ENCODE measurements around the gene ALPK1.
"Not testable (repeated sequence)": the region's sequence is repeated elsewhere in the genome, so short reads cannot be mapped to it uniquely, and the experiment has no call there.

Gene ALPK1

GRCh38 chr4:112284662-112285411, 12.3 kb upstream of the ALPK1 start:
- no peak for DNase-seq

DNA sequence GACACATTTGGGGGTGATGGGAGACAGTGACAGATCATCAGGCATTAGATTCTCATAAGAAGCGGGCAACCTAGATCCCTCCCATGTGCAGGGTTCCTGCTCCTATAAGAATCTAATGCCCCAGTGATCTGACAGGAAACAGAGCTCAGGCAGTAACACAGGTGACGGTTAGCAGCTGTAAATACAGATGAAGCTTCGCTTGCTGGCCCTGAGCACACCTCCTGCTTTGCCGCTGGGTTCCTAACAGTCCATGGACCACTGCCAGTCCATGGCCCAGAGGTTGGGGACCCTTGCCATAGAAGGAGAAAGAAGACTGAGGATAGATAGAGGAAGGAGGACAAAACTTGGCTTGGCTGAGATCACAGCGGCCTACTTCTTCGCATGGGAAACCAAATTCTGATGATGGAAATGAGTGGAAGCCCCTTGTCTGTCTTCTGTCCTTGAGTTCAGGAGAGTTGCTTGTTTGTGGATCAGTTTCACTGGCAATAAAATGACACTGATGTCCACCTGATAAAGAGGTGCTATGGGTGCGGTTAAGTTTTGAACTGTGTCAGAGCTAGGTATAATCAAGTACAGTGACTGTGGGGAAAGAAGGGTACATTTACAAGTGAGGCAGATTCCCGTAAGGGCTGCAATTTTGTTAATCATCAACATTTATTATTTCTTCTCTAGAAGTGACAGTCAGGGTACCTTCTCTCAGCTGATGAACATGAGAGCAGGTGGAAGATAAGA, 9.7 kb upstream of the ALPK1 start:
- no peak for DNase-seq

GRCh38 chr4:112288455-112288854, 8.7 kb upstream of the ALPK1 start:
- no peak for DNase-seq

DNA sequence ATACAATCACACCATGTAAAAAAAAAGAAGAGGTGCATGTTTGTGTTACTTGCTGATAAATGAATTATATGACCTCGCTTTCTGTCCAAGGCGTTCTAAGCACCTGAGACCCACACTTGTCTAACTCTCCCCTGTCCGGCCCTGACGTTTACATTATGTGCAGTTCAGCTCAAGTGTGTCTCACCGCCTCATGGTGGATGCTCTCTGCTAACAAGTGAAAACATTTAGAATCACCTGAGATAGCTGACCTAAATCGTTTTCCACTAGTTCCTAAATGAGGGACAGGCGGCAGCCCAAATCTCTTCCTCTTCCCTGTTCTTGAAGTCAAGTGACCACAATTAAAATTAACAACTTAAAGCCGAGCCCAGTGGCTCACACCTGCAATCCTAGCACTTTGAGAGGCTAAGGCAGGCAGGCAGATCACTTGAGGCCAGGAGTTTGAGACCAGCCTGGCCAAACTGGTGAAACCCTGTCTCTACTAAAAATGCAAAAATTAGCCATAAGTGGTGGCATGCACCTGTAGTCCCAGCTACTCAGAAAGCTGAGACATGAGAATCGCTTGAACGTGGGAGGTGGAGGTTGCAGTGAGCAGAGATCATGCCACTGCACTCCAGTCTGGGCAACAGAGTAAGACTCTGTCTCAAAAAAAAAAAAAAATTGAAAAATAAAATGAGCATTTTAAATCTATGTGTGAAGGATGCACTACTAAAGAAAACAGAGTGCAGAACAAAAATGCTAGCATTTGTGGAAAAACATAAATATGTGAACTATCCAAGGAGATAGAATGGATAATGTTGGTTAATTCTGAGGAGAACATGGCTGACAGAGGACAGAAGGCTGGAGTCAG, 7.5 kb upstream of the ALPK1 start:
- no peak for DNase-seq

DNA sequence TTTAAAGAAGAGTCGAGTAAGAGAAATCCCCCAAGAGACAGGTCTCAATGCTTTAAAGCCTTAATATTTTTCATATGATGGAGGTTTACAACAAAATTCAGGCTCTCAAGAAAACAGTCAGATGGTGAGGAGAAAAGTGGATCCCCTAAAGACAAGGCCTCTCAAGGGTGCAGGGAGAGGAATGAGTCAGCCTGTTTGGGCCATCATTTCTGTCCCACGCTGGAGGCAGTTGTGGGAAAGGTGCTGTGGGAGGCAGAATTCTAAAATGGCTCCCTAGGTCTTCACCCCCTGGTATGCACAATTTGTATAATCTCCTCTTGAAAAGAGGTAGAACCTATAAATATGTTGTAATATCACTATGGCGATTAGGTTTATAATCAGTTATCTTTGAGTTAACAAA, 6.8 kb upstream of the ALPK1 start:
- DNase-seq = no peak

- no peak for DNase-seq
Observed at GRCh38 chr4:112299721-112300120, 2.6 kb downstream of the ALPK1 start.

- no peak for DNase-seq
Observed at GRCh38 chr4:112302320-112303274, 5.4 kb downstream of the ALPK1 start.

DNA sequence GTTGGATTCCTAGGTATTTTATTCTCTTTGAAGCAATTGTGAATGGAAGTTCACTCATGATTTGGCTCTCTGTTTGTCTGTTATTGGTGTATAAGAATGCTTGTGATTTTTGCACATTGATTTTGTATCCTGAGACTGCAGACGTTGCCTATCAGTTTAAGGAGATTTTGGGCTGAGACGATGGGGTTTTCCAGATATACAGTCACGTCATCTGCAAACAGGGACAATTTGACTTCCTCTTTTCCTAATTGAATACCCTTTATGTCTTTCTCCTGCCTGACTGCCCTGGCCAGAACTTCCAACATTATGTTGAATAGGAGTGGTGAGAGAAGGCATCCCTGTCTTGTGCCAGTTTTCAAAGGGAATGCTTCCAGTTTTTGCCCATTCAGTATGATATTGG, 8.3 kb downstream of the ALPK1 start:
- DNase-seq = not testable (repeated sequence)

DNA sequence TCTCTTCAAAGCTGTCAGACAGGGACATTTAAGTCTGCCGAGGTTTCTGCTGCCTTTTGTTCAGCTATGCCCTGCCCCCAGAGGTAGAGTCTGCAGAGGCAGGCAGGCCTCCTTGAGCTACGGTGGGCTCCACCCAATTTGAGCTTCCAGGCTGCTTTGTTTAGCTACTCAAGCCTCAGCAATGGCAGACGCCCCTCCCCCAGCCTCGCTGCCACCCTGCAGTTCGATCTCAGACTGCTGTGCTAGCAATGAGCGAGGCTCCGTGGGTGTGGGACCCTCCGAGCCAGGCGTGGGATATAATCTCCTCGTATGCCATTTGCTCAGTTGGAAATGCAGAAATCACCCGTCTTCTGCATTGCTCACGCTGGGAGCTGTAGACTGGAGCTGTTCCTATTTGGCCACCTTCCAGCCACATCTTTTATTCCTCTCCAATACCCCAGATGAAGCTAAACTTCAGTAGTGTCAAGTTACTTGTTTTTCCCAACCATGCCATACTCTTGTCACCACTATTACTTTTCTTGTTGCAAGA, 12.2 kb downstream of the ALPK1 start:
- peak; percentile 56 for DNase-seq

GRCh38 chr4:112311516-112311915, 14.3 kb downstream of the ALPK1 start:
- no peak for DNase-seq

DNA sequence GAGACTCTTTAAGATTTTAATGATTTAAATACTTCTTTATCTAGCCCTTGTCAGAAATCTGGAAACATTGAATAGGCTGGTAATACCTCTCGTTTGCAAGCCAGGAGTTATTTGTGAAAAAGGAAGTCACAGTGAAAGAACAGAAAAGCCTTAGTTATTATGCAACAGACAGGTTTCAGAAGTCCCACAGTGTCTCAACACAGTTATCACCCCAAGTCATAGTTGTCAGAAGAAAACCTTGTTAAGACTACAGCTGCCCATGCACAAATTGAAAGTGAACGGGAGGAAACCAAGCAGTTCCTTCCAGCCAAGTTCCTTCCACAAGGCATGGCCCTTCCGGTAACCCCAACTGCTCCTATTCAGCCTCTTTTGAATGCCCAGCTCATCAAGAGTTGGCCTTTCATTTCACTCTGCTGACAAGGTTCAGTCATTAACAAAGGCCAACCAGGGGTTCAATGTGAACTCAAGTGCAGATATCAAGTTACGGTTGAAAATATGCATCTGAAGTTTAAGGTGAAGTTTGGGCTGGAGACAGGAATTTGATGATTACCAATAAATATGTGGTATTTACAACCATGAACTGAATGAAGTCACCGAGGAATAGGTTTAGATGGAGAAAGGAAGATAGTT, 15.6 kb downstream of the ALPK1 start:
- DNase-seq = no peak

DNA sequence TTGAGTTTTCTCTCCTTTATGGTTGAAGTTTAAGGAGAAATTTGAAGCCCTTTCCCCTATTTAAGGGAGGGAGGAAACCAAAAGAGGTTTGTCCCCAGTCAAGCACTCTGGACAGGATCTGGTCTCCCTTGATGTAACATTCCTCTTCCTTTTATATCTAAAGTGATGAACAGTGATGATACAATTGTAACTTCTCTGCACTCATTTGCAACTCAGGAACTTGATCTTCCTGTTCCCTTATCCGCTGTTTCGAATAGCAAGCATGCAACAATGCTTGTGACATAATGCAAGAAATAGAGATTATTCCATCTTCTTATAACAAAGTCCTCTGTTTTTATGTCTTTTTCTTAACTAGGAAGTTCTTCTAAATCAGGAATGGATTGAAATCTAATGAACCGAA, 18.3 kb downstream of the ALPK1 start:
- DNase-seq = no peak

DNA sequence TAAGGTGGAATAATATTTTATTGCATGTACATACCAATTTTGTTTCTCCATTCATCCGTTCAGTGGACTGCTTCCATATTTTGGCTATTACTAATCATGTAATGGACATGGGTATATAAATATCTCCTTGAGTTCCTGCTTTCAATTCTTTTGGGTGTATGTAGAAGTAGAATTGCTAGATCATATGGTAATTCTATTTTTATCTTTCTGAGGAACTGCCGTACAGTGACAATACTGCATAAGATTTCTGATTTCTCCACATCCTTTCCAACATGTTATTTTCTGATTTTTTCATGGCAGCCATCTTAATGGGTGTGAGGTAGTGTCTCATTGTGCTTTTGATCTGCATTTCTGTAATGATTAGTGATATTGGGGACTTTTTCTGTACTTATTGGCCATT, 19.2 kb downstream of the ALPK1 start:
- DNase-seq = no peak

- no peak for DNase-seq
Observed at GRCh38 chr4:112318239-112319142, 21.3 kb downstream of the ALPK1 start.

- peak; percentile 80 for DNase-seq
Observed at GRCh38 chr4:112321776-112322684, 24.9 kb downstream of the ALPK1 start.

GRCh38 chr4:112322866-112323265, 25.7 kb downstream of the ALPK1 start:
- DNase-seq = no peak

- no peak for DNase-seq
Observed at GRCh38 chr4:112325530-112325929, 28.4 kb downstream of the ALPK1 start.

- no peak for DNase-seq
Observed at GRCh38 chr4:112327965-112328733, 31.0 kb downstream of the ALPK1 start.

DNA sequence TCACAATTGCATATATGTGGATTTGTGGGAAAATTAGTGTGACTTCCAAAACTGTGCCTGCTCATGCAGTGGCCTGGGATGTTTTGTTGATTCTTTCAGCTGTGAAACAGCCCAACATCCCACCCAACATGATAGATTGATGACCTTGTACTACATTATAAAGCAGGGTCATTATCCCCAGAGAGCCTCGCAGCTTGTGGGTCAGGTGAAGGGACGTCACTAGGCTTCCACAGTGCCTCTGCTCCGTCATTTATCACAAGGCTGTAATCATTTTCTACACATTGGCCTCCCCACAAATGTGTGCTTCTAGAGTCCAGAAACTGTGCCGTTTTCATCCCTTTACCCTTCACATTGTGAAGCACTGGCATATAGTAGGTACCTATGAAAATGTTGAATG, 31.6 kb downstream of the ALPK1 start:
- no peak for DNase-seq
